ENCODE measurements around the gene SLC6A1.

SLC6A1 gene

DNA sequence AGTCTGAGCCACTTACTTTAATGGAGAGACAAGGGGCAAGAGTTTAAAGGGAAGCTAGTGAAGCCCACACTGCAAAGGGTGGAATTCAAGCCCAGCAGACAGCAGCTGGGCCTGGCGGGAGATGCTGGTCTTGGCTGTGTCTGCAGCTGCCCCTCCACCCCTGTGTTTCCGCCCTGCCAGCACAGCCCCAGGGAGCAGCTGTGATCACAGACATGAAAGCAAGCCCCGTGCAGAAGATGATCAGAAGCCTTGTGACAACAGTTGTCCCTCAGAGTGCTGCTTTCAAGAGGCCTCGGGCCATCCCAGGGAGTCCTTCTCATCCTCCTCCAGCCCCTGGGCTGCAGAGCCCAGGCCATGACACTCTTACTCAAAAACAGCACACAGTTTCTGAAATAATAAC lies 24.1 kb upstream of the SLC6A1 start:
- TF ChIP-seq, protein P1, sequence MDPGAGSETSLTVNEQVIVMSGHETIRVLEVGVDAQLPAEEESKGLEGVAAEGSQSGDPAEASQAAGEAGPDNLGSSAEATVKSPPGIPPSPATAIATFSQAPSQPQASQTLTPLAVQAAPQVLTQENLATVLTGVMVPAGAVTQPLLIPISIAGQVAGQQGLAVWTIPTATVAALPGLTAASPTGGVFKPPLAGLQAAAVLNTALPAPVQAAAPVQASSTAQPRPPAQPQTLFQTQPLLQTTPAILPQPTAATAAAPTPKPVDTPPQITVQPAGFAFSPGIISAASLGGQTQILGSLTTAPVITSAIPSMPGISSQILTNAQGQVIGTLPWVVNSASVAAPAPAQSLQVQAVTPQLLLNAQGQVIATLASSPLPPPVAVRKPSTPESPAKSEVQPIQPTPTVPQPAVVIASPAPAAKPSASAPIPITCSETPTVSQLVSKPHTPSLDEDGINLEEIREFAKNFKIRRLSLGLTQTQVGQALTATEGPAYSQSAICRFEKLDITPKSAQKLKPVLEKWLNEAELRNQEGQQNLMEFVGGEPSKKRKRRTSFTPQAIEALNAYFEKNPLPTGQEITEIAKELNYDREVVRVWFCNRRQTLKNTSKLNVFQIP (CRISPR knock-in tag; IDR thresholded peaks at IDR 0.05; ENCODE audit: borderline replicate concordance, low read depth) = no peak
- no peak for TF ChIP-seq BACH2 (CRISPR knock-in tag; IDR thresholded peaks at IDR 0.05; ENCODE audit: borderline replicate concordance)
- ATAC-seq = no peak

DNA sequence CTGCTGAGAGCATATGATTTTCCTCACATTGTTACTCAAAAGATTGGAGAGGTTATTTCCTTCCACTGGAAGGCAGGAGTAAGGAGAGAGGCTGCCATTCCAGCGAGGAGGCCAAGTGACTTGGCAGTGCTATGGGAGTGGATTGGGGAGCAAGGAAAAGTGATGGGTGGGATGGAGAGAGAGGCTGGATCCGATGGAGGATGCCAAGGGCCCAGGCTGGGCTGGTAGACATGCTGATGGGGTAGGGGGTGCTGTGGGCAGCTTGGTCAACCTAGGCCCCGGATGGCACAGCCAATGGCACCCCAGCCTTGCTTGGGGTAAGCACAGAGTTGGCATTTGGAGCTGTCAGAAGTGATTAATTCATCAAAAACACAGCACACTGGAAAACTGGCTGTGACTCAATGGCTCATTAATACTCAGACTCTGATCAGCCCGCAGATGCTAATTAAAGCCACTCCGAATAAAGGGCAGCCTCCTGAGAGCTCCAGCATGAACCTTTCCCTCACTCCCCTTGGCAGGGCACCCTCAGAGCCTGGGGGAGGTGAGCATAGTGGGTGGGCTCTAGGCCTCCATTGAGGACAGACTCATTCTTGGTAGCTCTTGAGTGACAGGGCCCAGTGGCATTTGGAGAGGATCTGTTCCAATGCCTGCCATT lies 22.1 kb upstream of the SLC6A1 start:
- no peak for ATAC-seq
- TF ChIP-seq RARB (CRISPR knock-in tag; IDR thresholded peaks at IDR 0.05) = no peak
- no peak for TF ChIP-seq ZC3H10 (CRISPR knock-in tag; IDR thresholded peaks at IDR 0.05)

DNA sequence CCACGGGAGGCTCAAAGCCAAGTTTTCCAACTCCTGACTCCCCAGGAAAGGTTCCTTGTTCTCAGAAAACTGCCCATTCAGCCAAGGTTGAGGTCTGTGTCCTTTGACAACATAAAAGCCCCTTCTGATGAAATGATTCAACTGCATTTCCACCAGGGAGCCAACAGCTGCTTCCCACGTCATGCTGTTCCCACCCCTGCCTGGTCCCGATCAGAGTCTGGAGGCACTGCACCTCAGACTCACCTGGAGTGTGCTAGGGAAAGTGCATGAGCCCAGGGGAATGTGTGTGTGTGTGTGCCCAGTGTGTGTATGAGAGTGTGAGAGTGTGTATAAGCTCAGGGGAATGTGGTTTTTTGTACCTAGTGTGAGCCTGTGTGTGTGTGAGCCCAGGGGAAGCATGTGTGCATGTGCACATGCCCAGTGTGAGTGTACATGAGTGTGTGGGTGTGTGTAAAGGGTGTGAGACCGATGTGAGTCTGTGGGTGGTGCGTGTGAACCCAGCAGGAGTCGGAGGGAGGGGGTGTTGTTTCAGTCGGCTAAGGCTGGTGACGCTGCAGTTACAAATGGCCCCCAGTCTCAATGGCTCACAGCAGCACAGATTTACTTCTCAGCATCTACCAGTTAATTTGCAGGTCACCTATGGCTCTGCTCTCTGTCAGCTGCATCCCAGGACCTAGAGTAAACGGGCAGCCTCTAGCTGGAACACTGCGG lies 20.3 kb upstream of the SLC6A1 start:
- ATAC-seq = no peak
- TF ChIP-seq, protein P1 (CRISPR knock-in tag; IDR thresholded peaks at IDR 0.05; ENCODE audit: borderline replicate concordance, low read depth) = no peak
- no peak for TF ChIP-seq ESRRG (CRISPR knock-in tag; IDR thresholded peaks at IDR 0.05)

DNA sequence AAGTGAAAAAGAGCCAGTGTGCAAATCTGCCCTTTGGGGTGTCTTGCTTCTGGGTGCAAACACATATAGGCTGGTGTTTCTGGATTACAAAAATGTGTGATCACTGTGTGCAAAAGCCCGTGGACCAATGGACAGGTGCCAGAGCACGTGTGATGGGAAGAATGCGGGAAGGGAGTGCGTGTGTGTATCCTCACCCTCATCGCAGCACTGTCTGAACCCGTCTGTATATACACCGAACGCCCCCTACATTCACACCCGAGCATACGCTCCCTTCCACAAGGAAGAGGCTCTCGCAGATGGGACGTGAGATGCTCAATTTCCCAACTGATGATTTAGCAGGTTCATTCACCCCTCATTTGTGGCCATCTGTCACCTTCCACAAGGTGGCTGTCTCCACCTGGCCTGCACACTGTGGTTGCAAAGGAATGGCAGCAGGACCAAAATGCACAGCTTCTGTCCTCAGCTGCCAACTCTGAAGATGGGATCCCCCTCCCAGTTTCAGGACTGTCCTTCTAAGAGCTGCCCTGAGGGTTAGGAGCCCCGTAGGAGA lies 19.4 kb upstream of the SLC6A1 start:
- ATAC-seq = no peak
- TF ChIP-seq PPARA (CRISPR knock-in tag; IDR thresholded peaks at IDR 0.05; ENCODE audit: borderline replicate concordance) (no peak), RARB (CRISPR knock-in tag; IDR thresholded peaks at IDR 0.05) (no peak), CSDC2 (CRISPR knock-in tag; IDR thresholded peaks at IDR 0.05) (no peak), ESRRG (CRISPR knock-in tag; IDR thresholded peaks at IDR 0.05) (no peak), ARNTL (CRISPR knock-in tag; IDR thresholded peaks at IDR 0.05; ENCODE audit: borderline replicate concordance, low read depth) (no peak), ZFP30 (CRISPR knock-in tag; IDR thresholded peaks at IDR 0.05) (no peak)
- TF ChIP-seq, protein P2, sequence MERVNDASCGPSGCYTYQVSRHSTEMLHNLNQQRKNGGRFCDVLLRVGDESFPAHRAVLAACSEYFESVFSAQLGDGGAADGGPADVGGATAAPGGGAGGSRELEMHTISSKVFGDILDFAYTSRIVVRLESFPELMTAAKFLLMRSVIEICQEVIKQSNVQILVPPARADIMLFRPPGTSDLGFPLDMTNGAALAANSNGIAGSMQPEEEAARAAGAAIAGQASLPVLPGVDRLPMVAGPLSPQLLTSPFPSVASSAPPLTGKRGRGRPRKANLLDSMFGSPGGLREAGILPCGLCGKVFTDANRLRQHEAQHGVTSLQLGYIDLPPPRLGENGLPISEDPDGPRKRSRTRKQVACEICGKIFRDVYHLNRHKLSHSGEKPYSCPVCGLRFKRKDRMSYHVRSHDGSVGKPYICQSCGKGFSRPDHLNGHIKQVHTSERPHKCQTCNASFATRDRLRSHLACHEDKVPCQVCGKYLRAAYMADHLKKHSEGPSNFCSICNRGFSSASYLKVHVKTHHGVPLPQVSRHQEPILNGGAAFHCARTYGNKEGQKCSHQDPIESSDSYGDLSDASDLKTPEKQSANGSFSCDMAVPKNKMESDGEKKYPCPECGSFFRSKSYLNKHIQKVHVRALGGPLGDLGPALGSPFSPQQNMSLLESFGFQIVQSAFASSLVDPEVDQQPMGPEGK (CRISPR knock-in tag; IDR thresholded peaks at IDR 0.05; ENCODE audit: borderline replicate concordance) = no peak
- TF ChIP-seq, protein P3, sequence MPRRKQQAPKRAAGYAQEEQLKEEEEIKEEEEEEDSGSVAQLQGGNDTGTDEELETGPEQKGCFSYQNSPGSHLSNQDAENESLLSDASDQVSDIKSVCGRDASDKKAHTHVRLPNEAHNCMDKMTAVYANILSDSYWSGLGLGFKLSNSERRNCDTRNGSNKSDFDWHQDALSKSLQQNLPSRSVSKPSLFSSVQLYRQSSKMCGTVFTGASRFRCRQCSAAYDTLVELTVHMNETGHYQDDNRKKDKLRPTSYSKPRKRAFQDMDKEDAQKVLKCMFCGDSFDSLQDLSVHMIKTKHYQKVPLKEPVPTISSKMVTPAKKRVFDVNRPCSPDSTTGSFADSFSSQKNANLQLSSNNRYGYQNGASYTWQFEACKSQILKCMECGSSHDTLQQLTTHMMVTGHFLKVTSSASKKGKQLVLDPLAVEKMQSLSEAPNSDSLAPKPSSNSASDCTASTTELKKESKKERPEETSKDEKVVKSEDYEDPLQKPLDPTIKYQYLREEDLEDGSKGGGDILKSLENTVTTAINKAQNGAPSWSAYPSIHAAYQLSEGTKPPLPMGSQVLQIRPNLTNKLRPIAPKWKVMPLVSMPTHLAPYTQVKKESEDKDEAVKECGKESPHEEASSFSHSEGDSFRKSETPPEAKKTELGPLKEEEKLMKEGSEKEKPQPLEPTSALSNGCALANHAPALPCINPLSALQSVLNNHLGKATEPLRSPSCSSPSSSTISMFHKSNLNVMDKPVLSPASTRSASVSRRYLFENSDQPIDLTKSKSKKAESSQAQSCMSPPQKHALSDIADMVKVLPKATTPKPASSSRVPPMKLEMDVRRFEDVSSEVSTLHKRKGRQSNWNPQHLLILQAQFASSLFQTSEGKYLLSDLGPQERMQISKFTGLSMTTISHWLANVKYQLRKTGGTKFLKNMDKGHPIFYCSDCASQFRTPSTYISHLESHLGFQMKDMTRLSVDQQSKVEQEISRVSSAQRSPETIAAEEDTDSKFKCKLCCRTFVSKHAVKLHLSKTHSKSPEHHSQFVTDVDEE (CRISPR knock-in tag; IDR thresholded peaks at IDR 0.05) = no peak

DNA sequence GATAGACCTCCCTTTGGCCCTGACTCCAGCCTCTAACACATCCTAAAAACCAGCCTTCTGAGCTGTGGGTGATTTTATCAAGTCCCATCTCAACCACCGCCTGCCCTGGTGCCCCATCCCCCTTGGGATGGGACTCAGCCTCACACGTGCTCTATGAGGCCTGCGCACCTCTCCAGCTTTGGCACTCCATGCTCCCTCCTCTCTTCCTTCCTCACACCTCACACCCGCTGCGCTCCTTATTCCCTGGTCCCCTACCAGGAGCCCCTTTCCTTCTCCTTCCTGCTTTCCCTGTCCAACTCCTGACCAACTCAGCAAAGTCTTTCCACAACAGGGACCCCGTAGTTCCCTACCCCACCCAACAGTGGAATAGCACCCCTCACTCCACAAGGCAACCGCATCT lies 18.4 kb upstream of the SLC6A1 start:
- no peak for ATAC-seq
- TF ChIP-seq ZNF70 (CRISPR knock-in tag; IDR thresholded peaks at IDR 0.05) = no peak
- no peak for TF ChIP-seq ESRRG (CRISPR knock-in tag; IDR thresholded peaks at IDR 0.05)
- TF ChIP-seq, protein P1 (CRISPR knock-in tag; IDR thresholded peaks at IDR 0.05; ENCODE audit: borderline replicate concordance, low read depth) = no peak
- no peak for TF ChIP-seq ISL1 (CRISPR knock-in tag; IDR thresholded peaks at IDR 0.05)
- TF ChIP-seq RARB (CRISPR knock-in tag; IDR thresholded peaks at IDR 0.05) = no peak
